ENCODE results near the gene LRRC4C.

DNA sequence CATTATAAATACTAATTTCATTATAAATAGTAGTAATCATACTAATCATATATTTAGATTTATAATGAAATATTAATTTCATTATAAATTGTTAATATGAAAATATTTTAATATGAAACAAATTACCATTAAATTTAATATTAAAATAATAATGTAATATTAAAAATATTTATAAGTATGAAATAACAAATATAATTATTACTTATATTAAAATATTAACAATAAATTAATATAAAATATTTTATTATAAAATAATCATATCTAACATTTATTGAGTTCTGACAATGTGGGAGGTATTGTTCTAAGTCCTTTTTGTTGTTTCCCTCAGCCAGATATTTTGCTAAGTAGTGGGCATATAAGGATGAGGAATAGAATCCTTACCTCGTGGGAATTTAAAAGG, 1341.4 kb downstream of the LRRC4C start:
- TF ChIP-seq CTCF (IDR thresholded peaks at IDR 0.05) (no peak), POLR2A (IDR thresholded peaks at IDR 0.05) (no peak), POLR2AphosphoS5 (IDR thresholded peaks at IDR 0.05) (no peak)
